Measurements from ENCODE around the gene POLR1A. TPM values are rescaled to one million over a fixed set of nuclear protein-coding genes. Genes with fewer than 3 reads are reported as not detected.

The POLR1A gene
- total RNA-seq, 4 donors from 2014 or later = 13.3 to 22.4 (median 16.6) TPM

GRCh38 chr2:85988175-85988913 is 117.3 kb downstream of the POLR1A start:
- TF ChIP-seq POLR2AphosphoS5 (IDR thresholded peaks at IDR 0.05) (no peak), POLR2A (IDR thresholded peaks at IDR 0.05; ENCODE audit: low read depth) (no peak), EP300 (IDR thresholded peaks at IDR 0.05) (no peak), CTCF (IDR thresholded peaks at IDR 0.05) (no peak)
- no peaks in the 10 kb centered on the region for H3K36me3 ChIP-seq
- 74% methylated on average over 10 of the region's 10 CpGs for WGBS

GRCh38 chr2:85987266-85988174 is 118.2 kb downstream of the POLR1A start:
- Histone ChIP-seq H3K36me3 (no peaks in the 10 kb centered on the region), H3K27ac (replicated peaks in 1 of 4) (peak overlapping the region; percentile 51 to 74 (median 58)), H3K4me3 (no peak overlapping the region), H3K9me3 (no peaks in the 10 kb centered on the region), H3K4me1 (peaks cover 0 to 21% (median 21%) of the 10 kb centered on the region in 4 donors), H3K27me3 (no peaks in the 10 kb centered on the region)
- TF ChIP-seq POLR2A (IDR thresholded peaks at IDR 0.05; ENCODE audit: low read depth) = no peak
- TF ChIP-seq POLR2AphosphoS5 (IDR thresholded peaks at IDR 0.05) = no peak
- no peak for TF ChIP-seq CTCF (IDR thresholded peaks at IDR 0.05)
- no peak for TF ChIP-seq EP300 (IDR thresholded peaks at IDR 0.05)
- DNase-seq (ENCODE audit: extremely low spot score) = peak; percentile 86
- intact Hi-C loops (cut with DNase I) = no loop called here
- 60% methylated on average over 6 of the region's 6 CpGs for WGBS

More at GRCh38 chr2:85988175-85988913, 117.3 kb downstream of the POLR1A start:
- Histone ChIP-seq H3K4me3 (no peak overlapping the region), H3K27me3 (no peaks in the 10 kb centered on the region), H3K27ac (replicated peaks in 1 of 4) (peak overlapping the region; percentile 51 to 74 (median 68)), H3K4me1 (peaks cover 0 to 22% (median 21%) of the 10 kb centered on the region in 4 donors), H3K9me3 (no peaks in the 10 kb centered on the region)
- intact Hi-C loops (cut with DNase I) = no loop called here
- peak; percentile 92 for DNase-seq (ENCODE audit: extremely low spot score)

- H3K9me3 ChIP-seq = no peaks in the 10 kb centered on the region
- intact Hi-C loops (cut with DNase I) = no loop called here
- no peak overlapping the region for H3K27ac ChIP-seq (replicated peaks in 1 of 4)
- DNase-seq (ENCODE audit: extremely low spot score) = no peak
- H3K4me1 ChIP-seq = peaks cover 0 to 21% (median 21%) of the 10 kb centered on the region in 4 donors
- H3K36me3 ChIP-seq = no peaks in the 10 kb centered on the region
- H3K27me3 ChIP-seq = no peaks in the 10 kb centered on the region
- H3K4me3 ChIP-seq = no peak overlapping the region
- TF ChIP-seq CTCF (IDR thresholded peaks at IDR 0.05) = no peak
- no peak for TF ChIP-seq EP300 (IDR thresholded peaks at IDR 0.05)
- no peak for TF ChIP-seq POLR2AphosphoS5 (IDR thresholded peaks at IDR 0.05)
- no peak for TF ChIP-seq POLR2A (IDR thresholded peaks at IDR 0.05; ENCODE audit: low read depth)
- 89% methylated on average over 9 of the region's 9 CpGs for WGBS
These were observed 119.6 kb downstream of the POLR1A start for GRCh38 chr2:85986121-85986520.

- DNase-seq (ENCODE audit: extremely low spot score) = no peak
- H3K27ac ChIP-seq (replicated peaks in 1 of 4) = no peak overlapping the region
- no peaks in the 10 kb centered on the region for H3K27me3 ChIP-seq
- H3K9me3 ChIP-seq = no peaks in the 10 kb centered on the region
- WGBS = 60% methylated on average over 2 of the region's 2 CpGs
- TF ChIP-seq POLR2A (IDR thresholded peaks at IDR 0.05; ENCODE audit: low read depth) = no peak
- TF ChIP-seq CTCF (IDR thresholded peaks at IDR 0.05) = no peak
- no peak for TF ChIP-seq EP300 (IDR thresholded peaks at IDR 0.05)
- no peak for TF ChIP-seq POLR2AphosphoS5 (IDR thresholded peaks at IDR 0.05)
- no peak overlapping the region for H3K4me3 ChIP-seq
- peaks cover 0 to 21% (median 21%) of the 10 kb centered on the region in 4 donors for H3K4me1 ChIP-seq
- intact Hi-C loops (cut with DNase I) = no loop called here
- no peaks in the 10 kb centered on the region for H3K36me3 ChIP-seq
These were observed 120.9 kb downstream of the POLR1A start for GRCh38 chr2:85984788-85985187.
